Measurements from ENCODE around the gene HNRNPLL. TPM values are rescaled to one million over a fixed set of nuclear protein-coding genes. Genes with fewer than 3 reads are reported as not detected.

HNRNPLL gene
- total and polyA plus RNA-seq, 2 experiments from 2014 or later = 42.5 to 53.4 TPM

- Histone ChIP-seq H3K79me2 (replicated peaks; ENCODE audit: insufficient read depth) (peaks cover 58% of the 10 kb centered on the region), H3K4me3 (peak overlapping the region; percentile 18), H3K27me3 (ENCODE audit: insufficient read depth) (no peaks in the 10 kb centered on the region), H3K36me3 (ENCODE audit: insufficient read depth) (peaks cover 13% of the 10 kb centered on the region), H3F3A (replicated peaks; ENCODE audit: low read depth) (no peaks in the 10 kb centered on the region), H2AFZ (no peak overlapping the region), H4K20me1 (replicated peaks; ENCODE audit: insufficient read depth) (peaks cover 3% of the 10 kb centered on the region; the same call in 1 of the 2 replicates), H3K9me2 (ENCODE audit: insufficient read depth) (no peaks in the 10 kb centered on the region), H3K4me1 (ENCODE audit: insufficient read depth) (peaks cover 28% of the 10 kb centered on the region), H3K4me2 (peak overlapping the region; percentile 36), H3K27ac (ENCODE audit: low read depth) (no peak overlapping the region)
- Mint-ChIP-seq H3K27ac (peak overlapping the region; percentile 65), H3K36me3 (ENCODE audit: low read depth) (peaks cover 56% of the 10 kb centered on the region; the same call in 2 of the 3 replicates), H3K4me3 (peak overlapping the region; percentile 52), H3K9me3 (no peaks in the 10 kb centered on the region), H3K4me1 (peaks cover 34% of the 10 kb centered on the region), H3K27me3 (ENCODE audit: insufficient read depth, low read depth, poor library complexity) (peaks cover 2% of the 10 kb centered on the region)
- ATAC-seq (no peak), DNase-seq (ENCODE audit: low spot score) (no peak)
- TF ChIP-seq CREB1 (CRISPR knock-in tag; IDR thresholded peaks at IDR 0.05; ENCODE audit: low read depth) = no peak
- TF ChIP-seq ZNF462 (CRISPR knock-in tag; IDR thresholded peaks at IDR 0.05) = no peak
- TF ChIP-seq REST (IDR thresholded peaks at IDR 0.05; ENCODE audit: unreplicated experiment) = no peak
- peak; percentile 54; the same call in 1 of the 2 replicates for TF ChIP-seq NANOG (IDR thresholded peaks at IDR 0.05; ENCODE audit: borderline replicate concordance)
Measured at GRCh38 chr2:38580115-38580636, 22.6 kb downstream of the HNRNPLL start.
